RPMI8226 (cell line): ENCODE results near the gene RBM26.
"Not testable (repeated sequence)": the region's sequence is repeated elsewhere in the genome, so short reads cannot be mapped to it uniquely, and the experiment has no call there.

Source experiments
- DNase-seq: peaks from one replicate; pipeline ENCODE4 v3.0.0-alpha.2; 2015

RBM26 gene

DNA sequence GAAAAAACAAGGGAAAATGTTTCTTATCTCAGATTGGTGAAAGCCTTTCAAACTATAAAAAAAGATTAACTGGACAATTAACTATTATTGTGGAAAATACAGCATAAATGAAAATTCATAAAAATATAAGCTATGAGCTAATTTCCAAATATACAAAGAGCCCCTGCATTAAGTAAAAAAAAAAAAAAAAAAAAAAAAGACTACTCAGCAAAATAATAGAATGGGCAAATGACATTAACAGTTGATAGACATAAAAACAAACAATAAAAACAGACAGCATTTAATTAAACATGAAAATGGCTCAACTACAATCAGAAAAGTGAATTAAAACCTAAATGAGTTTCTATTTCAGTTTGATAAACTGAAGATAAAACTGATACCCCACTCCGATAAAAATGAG lies 77.5 kb downstream of the RBM26 start:
- DNase-seq: no peak

- no peak for DNase-seq
These were observed 85.6 kb downstream of the RBM26 start for GRCh38 chr13:79320433-79320832.

GRCh38 chr13:79318664-79319063 lies 87.4 kb downstream of the RBM26 start:
- no peak for DNase-seq

GRCh38 chr13:79317856-79318255 lies 88.2 kb downstream of the RBM26 start:
- no peak for DNase-seq

GRCh38 chr13:79314652-79315051 lies 91.4 kb downstream of the RBM26 start:
- no peak for DNase-seq

DNA sequence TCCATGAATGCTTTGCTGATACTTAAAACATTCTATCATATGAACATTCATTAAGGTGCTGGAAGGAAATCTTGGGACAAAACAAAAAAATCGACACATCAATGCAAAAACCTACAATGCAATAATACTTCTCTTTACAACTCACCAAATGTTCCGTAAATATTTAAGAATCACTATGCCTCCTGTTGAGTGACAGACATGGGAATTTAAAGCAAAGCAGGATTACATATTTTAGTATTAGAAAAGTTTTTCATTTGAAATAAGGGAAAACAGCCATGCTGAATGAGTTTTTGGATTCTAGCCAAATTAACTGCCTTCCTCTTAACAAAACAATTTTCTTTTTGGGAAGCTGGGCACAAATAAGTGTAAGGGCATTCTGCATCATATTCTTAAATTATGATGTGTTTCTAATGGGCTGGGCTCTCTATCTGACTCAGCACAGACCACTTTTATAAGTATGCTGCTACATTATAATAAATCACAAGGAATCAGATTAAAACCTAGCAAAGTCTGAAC lies 93.7 kb downstream of the RBM26 start:
- no peak for DNase-seq

GRCh38 chr13:79311386-79311785 lies 94.7 kb downstream of the RBM26 start:
- DNase-seq: no peak

- no peak for DNase-seq
These were observed 96.4 kb downstream of the RBM26 start for GRCh38 chr13:79309690-79310089.

DNA sequence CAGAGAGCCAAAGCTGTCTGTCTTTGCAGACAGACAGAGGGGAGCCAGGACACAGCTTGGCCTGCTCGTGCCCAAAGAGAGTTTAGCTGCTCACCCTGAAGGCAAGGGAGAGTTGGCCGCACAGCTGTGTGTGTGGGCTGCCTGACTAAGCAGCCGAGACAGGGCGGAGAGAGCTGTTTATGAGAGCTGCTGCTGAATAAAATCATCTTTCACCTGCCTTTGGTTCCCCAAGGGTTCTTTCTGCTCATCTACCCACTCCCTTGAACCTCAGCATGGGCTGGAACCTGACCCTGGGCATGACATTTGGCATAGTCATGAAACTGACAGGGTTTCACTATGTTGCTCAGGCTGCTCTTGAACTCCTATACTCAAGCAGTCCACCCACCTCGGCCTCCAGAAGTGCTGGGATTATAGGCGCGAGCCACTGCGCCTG lies 98.2 kb downstream of the RBM26 start:
- peak; percentile 33 for DNase-seq

DNA sequence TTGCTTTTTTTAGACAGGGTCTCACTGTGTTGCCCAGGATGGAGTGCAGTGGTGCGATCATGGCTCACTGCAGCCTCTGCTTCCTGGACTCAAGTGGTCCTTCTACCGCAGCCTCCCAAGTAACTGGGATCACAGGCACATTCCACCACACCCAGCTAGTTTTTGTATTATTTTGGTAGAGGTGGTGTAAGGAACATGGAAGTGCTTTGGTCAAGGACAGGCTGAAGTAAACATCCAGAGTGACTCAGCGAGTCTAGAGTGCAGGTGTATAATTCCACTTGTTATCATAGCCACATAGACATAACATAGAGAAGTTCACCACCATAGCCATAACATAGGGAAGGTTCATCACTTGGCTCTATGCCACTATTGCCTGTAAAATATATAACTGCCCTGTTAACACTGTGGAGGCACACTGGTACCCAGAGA lies 98.6 kb downstream of the RBM26 start:
- DNase-seq: no peak

DNA sequence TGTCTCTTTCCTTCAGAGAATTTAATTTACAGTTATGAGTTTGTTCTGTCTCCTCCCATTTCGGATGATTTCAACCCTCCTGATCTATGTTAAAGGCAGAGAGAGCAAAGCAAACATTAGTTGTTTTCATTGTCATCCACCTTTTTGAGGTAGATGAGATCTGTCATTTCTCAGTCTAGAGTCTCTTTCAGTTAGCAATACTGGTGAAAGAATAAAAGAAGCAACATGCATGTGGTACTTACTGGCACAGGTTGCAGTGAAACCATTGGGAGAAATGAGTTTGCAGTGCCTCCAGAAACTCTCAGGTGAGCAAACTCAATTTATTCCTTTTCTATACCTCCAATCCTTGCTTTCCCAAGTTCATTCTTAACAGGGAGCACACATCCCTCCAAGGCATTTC lies 99.4 kb downstream of the RBM26 start:
- no peak for DNase-seq

GRCh38 chr13:79297128-79297527 lies 108.9 kb downstream of the RBM26 start:
- no peak for DNase-seq

DNA sequence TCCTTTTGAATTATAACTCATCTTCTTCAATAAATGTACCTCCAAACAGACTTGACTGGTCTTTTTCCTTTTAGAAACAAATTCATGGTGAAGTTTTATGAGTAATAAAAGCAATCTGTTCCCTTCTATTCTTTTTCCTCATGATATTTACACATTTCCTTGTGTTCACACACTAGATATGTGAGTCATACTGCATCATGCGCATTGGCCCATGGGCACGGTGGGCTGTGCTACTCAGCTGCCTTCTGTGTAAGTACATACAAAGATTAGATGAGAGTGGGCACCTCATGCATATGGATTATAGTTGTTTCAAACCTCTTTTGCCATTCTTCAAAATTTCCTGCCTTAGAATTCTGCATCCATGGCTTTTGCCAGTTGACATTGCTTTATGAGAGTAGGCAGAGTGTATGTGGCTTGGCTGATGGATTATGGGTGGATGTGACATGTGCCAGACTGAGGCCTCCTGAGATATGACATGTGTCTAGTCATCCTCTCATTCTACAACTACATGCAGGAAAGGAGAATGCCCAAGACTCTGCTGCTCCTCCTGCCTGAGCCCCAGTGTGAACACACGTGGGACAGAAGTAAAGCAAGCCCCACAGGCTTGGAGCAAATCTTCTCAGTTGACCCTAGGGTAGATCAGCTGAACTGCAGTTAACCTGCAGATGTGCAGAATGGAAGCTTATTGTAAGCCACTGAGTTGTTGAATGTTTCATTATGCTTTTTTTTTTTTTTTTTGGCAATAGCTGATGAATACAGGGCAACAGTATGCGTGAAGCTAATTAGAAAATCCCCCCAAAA lies 109.9 kb downstream of the RBM26 start:
- DNase-seq: no peak

GRCh38 chr13:79290595-79291244 lies 115.3 kb downstream of the RBM26 start:
- DNase-seq: no peak

DNA sequence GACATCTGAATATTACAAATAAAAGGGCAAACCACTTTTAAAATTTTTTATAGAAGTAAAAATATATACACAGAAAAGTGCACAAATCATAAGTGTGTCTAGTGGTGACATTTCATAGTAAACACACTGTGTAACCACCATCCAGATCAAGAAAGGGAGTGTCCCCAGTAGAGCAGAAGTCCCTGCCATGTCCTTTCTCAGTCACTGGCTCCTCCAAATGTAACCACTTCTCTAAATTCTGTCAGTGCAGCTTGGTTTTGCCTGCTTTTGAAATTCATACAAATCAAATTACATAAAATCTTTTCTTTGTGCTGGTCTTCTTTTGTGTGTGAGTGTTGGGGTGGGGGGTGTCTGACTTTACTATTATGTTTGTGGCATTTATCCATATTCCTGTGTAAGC lies 116.5 kb downstream of the RBM26 start:
- DNase-seq: no peak

GRCh38 chr13:79287939-79288795 lies 117.9 kb downstream of the RBM26 start:
- no peak for DNase-seq

DNA sequence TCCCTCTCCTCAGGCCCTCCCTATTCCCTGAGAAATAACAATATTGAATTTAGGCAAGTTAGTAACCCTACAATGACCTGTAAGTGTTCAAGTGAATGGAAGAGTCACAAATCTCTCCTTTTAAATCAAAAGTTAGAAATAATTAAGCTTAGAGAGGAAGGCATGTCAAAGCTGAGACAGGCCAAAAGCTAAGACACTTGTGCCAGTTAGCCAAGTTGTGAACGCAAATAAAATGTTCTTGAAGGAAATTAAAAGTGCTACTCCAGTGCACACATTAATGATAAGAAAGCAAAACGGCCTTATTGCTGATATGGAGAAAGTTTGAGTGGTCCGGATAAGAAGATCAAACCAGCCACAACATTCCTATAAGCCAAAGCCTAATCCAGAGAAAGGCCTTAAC lies 120.9 kb downstream of the RBM26 start:
- DNase-seq: no peak

DNA sequence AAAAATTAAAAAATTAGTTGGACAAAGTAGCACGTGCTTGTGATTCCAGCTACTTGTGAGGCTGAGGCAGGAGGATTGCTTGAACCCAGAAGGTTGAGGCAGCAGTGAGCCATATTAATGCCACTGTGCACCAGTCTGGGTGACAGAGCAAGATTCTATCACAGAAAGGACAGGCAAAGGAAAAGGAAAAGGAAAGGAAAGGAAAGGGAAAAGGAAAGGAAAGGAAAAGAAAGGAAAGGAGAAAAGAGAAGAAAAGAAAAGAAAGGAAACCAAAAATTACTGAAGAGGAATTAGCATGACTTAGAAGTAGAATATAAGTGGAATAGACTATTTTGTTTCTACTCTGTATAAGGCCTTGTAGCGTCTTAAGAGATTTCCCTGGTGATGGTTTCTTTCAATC lies 122.3 kb downstream of the RBM26 start:
- DNase-seq: no peak

DNA sequence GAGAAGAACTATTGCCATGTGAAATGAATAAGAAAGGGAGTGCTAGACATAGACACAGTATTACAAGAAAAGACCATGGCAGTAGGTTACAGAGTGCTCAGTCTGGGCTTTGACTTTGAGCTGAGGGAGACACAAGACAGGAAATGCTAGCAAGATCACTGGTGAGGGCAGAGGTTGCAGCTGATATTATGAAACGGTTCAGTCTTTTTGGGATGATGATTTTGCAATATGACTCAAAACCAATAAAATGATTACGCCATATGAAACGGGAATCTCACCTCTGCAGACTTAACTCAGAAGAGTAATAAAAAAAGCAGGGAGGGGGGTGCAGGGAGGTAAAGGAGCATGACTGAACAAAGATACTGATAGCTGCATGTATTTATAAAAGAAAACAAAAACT lies 123.1 kb downstream of the RBM26 start:
- no peak for DNase-seq

DNA sequence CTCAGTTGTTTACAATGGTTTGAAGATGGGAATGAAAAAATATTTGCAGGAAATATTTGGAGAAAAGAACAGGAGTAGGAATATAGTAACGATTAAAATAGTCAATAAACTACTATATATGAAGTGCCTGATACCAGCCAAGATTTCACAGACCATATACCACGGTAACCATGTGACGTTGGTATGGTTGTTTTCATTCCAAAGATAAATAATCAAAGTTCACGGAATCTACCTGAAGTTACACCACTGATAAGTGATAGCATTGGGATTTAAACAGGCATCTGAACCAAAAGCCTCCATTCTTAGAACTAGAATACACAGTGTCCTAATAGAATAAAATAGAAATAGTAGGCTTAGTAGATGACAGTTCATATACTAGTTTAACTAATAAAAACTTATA lies 123.5 kb downstream of the RBM26 start:
- DNase-seq: no peak

DNA sequence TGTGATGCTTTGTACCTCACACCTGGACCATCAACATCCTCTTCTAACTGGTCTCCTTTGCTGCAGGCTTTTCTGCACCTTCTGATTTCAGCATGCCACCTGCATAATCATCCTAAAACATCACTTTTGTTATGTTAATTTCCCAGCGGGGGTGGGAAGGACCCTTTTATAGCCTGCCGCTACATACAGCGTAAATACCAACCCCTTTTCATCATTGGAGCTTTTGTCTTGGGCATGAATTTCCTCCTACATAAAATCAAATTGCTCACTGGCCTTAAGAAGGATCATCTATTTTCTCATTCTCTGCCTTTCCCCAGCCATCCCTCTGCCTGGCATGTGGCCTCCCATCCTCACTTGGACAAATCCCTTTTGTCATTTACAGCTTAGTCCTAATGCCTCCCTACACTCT lies 124.7 kb downstream of the RBM26 start:
- DNase-seq: no peak

GRCh38 chr13:79279735-79280134 lies 126.3 kb downstream of the RBM26 start:
- not testable (repeated sequence) for DNase-seq

DNA sequence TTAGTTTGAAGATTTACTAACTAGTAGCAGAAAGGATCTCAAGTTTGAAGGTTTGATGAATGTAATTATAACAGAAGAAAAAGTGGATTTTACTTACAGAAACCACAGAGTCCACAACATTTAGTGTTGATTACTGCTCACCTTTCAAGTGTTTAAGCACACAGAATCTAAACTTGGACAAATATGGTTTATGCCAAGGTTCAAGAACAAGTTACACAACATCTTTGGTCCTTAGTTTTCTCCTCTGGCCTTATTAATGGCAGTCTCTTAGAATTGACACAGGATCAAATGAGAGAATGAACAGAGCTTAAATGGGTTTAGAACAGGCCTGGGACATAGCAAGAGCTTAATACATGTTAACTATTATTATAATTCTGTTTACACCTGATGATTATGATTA lies 133.0 kb downstream of the RBM26 start:
- no peak for DNase-seq
